BJ (cell line): ENCODE results near the gene TSPAN11. TPM values are rescaled to one million over a fixed set of nuclear protein-coding genes. Genes with fewer than 3 reads are reported as not detected.

ENCODE experiments used
- CTCF ChIA-PET: fragments of 350-600 bp; formaldehyde crosslinking; extraction: SDS; loops from one replicate; lab custom pipeline; 2021; ENCODE audit warnings: antibody characterized with exemption, inconsistent platforms; lab: Yijun Ruan, JAX
- POLR2A ChIA-PET: fragments of 300-600 bp; sonication (Branson Sonifier 250); formaldehyde crosslinking; extraction: SDS; loops from one replicate; lab custom pipeline; 2021; ENCODE audit warnings: antibody characterized with exemption; lab: Charles Lee
- DNase-seq: peaks from one replicate; pipeline ENCODE4 v3.0.0-alpha.2; 2011; ENCODE audit warnings: low read depth
- H3K27me3 ChIP-seq: 2 replicates; pipeline ENCODE4 v1.6.0; 2011; ENCODE audit warnings: low read length; ENCODE audit not compliant: control insufficient read depth, insufficient read depth
- H3K36me3 ChIP-seq: 2 replicates; pipeline ENCODE4 v1.5.1; 2011; ENCODE audit warnings: low read length; ENCODE audit not compliant: control insufficient read depth, insufficient read depth
- H3K4me3 ChIP-seq: 2 replicates; pipeline ENCODE4 v1.5.1; 2011; ENCODE audit warnings: low read depth, mild to moderate bottlenecking, control low read depth, low read length
- polyA plus RNA-seq: library from polyadenylated mRNA; depleted of rRNA; stranded (reverse); fragments of >200 nt; gene quantifications from 2 replicates; pipeline ENCODE4 v1.2.3, GENCODE V29; 2011
- TF ChIP-seq, protein P1 (sequence below): IDR thresholded peaks from 2 replicates; pipeline ENCODE4 v1.5.1; 2011; ENCODE audit warnings: low read depth, mild to moderate bottlenecking, control low read depth, inconsistent platforms, low read length, moderate library complexity; ENCODE audit not compliant: insufficient read depth

Gene TSPAN11
- polyA plus RNA-seq, 1 experiment: 0.64 TPM

- TF ChIP-seq, protein P1, sequence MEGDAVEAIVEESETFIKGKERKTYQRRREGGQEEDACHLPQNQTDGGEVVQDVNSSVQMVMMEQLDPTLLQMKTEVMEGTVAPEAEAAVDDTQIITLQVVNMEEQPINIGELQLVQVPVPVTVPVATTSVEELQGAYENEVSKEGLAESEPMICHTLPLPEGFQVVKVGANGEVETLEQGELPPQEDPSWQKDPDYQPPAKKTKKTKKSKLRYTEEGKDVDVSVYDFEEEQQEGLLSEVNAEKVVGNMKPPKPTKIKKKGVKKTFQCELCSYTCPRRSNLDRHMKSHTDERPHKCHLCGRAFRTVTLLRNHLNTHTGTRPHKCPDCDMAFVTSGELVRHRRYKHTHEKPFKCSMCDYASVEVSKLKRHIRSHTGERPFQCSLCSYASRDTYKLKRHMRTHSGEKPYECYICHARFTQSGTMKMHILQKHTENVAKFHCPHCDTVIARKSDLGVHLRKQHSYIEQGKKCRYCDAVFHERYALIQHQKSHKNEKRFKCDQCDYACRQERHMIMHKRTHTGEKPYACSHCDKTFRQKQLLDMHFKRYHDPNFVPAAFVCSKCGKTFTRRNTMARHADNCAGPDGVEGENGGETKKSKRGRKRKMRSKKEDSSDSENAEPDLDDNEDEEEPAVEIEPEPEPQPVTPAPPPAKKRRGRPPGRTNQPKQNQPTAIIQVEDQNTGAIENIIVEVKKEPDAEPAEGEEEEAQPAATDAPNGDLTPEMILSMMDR: no peak
- ChIA-PET CTCF (no interaction called here), POLR2A (no interaction called here)
- no peak for DNase-seq
- H3K36me3 ChIP-seq: no peaks in the 10 kb centered on the region
- H3K4me3 ChIP-seq: no peak overlapping the region
- peaks cover under 1% of the 10 kb centered on the region for H3K27me3 ChIP-seq
Observed at GRCh38 chr12:31018106-31018789, 91.7 kb downstream of the TSPAN11 start.

GRCh38 chr12:31018790-31019505 lies 92.4 kb downstream of the TSPAN11 start:
- no peak overlapping the region for H3K4me3 ChIP-seq
- no peaks in the 10 kb centered on the region for H3K36me3 ChIP-seq
- ChIA-PET CTCF (no interaction called here), POLR2A (no interaction called here)
- TF ChIP-seq, protein P1: no peak
- peaks cover 2% of the 10 kb centered on the region for H3K27me3 ChIP-seq
- DNase-seq: no peak

- ChIA-PET POLR2A (no interaction called here), CTCF (no interaction called here)
- no peak for DNase-seq
- peaks cover 2% of the 10 kb centered on the region for H3K27me3 ChIP-seq
- TF ChIP-seq, protein P1: no peak
- H3K4me3 ChIP-seq: no peak overlapping the region
- no peaks in the 10 kb centered on the region for H3K36me3 ChIP-seq
Observed at GRCh38 chr12:31019561-31019960, 93.0 kb downstream of the TSPAN11 start.

- ChIA-PET CTCF (interaction anchor here (0.6 kb wide), 1 partner anchor 177 kb away, joined by 3 read pairs; no protein-coding TSS in a partner anchor), POLR2A (no interaction called here)
- no peak for DNase-seq
- no peaks in the 10 kb centered on the region for H3K36me3 ChIP-seq
- no peak overlapping the region for H3K4me3 ChIP-seq
- peaks cover 2% of the 10 kb centered on the region for H3K27me3 ChIP-seq
- TF ChIP-seq, protein P1: no peak
Observed at GRCh38 chr12:31019976-31020375, 93.4 kb downstream of the TSPAN11 start.

DNA sequence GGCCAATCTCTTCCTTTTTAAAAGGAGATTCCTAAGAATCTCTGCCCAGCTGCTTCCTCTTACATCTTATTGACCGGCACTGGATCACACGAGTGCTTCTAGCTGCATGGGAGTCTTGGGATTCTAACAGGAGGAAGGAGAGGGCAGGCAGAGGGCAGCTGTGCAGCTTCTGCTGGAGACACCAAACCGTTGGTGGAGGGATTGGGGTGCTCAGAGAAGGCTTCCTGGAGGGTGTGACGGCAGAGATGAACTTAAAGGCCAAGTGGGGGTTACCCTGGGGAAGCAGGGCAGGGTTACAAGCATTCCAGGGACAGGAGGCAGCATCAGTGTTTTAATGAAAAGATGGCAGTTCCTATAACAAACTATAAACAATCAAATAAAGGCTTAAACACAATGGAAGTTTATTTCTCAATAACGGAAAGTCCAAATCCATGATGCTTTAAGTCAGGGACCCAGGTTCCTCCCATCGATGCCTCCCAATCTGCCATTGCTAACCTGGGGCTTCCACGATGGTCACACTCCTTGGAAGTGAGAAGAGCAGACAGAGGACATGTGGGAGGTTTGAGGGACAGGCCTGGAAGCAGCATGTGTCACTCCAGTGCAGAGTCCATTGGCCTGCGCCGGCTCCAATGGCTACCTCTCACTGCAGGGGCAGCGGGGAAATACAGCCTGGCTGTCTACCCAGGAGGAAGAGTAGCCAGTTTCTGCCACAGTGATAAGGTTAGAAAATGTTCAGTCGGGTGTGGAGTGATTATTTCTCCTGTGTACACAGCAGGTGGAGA lies 94.0 kb downstream of the TSPAN11 start:
- Histone ChIP-seq H3K36me3 (no peaks in the 10 kb centered on the region), H3K27me3 (peaks cover 2% of the 10 kb centered on the region), H3K4me3 (no peak overlapping the region)
- ChIA-PET POLR2A (no interaction called here), CTCF (interaction anchor here (0.6 kb wide), 1 partner anchor 177 kb away, joined by 3 read pairs; no protein-coding TSS in a partner anchor)
- no peak for DNase-seq
- TF ChIP-seq, protein P1: no peak
